BJ (cell line): ENCODE measurements around the gene ARHGAP26. TPM values are rescaled to one million over a fixed set of nuclear protein-coding genes. Genes with fewer than 3 reads are reported as not detected.

Source experiments
- CTCF ChIA-PET: fragments of 350-600 bp; formaldehyde crosslinking; extraction: SDS; loops from one replicate; lab custom pipeline; 2021; ENCODE audit warnings: antibody characterized with exemption, inconsistent platforms; lab: Yijun Ruan, JAX
- POLR2A ChIA-PET: fragments of 300-600 bp; sonication (Branson Sonifier 250); formaldehyde crosslinking; extraction: SDS; loops from one replicate; lab custom pipeline; 2021; ENCODE audit warnings: antibody characterized with exemption; lab: Charles Lee
- DNase-seq: peaks from one replicate; pipeline ENCODE4 v3.0.0-alpha.2; 2011; ENCODE audit warnings: low read depth
- H3K27me3 ChIP-seq: 2 replicates; pipeline ENCODE4 v1.6.0; 2011; ENCODE audit warnings: low read length; ENCODE audit not compliant: control insufficient read depth, insufficient read depth
- H3K36me3 ChIP-seq: 2 replicates; pipeline ENCODE4 v1.5.1; 2011; ENCODE audit warnings: low read length; ENCODE audit not compliant: control insufficient read depth, insufficient read depth
- H3K4me3 ChIP-seq: 2 replicates; pipeline ENCODE4 v1.5.1; 2011; ENCODE audit warnings: low read depth, mild to moderate bottlenecking, control low read depth, low read length
- polyA plus RNA-seq: library from polyadenylated mRNA; depleted of rRNA; stranded (reverse); fragments of >200 nt; gene quantifications from 2 replicates; pipeline ENCODE4 v1.2.3, GENCODE V29; 2011
- TF ChIP-seq, protein P1 (sequence below): IDR thresholded peaks from 2 replicates; pipeline ENCODE4 v1.5.1; 2011; ENCODE audit warnings: low read depth, mild to moderate bottlenecking, control low read depth, inconsistent platforms, low read length, moderate library complexity; ENCODE audit not compliant: insufficient read depth

Gene ARHGAP26
- polyA plus RNA-seq, 1 experiment: 4.8 TPM

DNA sequence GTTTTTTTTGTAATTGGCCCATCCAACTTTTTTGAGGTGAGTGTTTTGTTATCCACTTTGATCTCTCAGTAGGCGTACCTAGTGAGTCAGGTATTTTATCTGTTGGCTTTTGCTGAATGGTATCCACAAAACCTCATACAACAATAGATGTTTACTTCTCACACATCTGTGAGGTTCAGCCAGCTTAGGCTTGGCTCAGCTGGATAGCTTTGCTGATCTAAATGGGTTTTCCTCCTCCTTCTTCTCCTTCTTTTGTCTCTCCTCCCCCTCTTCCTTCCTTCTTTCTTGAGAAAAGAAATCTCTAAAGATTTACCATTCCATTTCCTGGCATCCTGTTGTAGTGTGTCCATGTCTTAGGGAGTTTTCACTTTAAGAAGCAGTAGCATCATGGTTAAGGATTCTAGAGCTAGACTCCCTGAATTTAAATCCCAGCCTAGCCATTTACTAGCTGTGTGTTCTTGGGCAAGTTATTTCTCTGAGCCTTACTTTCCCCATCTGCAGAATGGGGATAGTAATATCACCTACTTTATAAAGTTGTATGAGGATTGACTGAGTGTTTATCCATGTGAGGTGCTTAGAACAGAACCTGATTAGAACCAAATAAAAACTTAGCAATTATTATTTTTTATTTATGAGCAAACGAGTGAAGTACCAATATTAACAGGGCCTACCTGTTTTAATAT is 126.3 kb downstream of the ARHGAP26 start:
- CTCF ChIA-PET: interaction anchor here (0.6 to 2.7 kb wide), 5 partner anchors 8 to 835 kb away, joined by 3 to 16 read pairs (median 4); no protein-coding TSS in a partner anchor
- Histone ChIP-seq H3K36me3 (0 out of 2 replicates have a peak, but pooled peaks cover 1% of the 10 kb centered on the region), H3K4me3 (no peak overlapping the region), H3K27me3 (no peaks in the 10 kb centered on the region; the same call in 1 of the 2 replicates)
- POLR2A ChIA-PET: no interaction called here
- no peak for DNase-seq
- TF ChIP-seq, protein P1, sequence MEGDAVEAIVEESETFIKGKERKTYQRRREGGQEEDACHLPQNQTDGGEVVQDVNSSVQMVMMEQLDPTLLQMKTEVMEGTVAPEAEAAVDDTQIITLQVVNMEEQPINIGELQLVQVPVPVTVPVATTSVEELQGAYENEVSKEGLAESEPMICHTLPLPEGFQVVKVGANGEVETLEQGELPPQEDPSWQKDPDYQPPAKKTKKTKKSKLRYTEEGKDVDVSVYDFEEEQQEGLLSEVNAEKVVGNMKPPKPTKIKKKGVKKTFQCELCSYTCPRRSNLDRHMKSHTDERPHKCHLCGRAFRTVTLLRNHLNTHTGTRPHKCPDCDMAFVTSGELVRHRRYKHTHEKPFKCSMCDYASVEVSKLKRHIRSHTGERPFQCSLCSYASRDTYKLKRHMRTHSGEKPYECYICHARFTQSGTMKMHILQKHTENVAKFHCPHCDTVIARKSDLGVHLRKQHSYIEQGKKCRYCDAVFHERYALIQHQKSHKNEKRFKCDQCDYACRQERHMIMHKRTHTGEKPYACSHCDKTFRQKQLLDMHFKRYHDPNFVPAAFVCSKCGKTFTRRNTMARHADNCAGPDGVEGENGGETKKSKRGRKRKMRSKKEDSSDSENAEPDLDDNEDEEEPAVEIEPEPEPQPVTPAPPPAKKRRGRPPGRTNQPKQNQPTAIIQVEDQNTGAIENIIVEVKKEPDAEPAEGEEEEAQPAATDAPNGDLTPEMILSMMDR: no peak

DNA sequence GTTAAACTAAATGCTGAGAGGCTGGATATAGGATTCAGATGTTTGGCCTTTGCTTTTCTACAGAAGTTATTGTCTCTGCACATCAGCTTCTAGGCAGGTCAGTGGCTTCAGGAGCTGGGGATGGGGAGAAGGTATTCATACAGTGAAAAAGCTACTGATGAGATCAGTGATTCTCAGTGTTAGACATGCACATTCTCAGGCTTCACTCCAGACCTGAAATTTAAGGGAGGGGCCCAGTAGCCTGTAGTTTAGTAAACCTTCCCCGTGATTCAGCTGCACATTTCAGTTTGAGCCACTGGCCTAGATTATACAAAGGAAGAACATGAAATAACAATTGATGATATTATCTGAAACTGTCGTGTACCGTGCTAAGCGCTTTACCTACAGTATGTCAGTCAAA is 127.2 kb downstream of the ARHGAP26 start:
- CTCF ChIA-PET: interaction anchor here (1.4 to 2.7 kb wide), 3 partner anchors 9 to 184 kb away, joined by 4 to 16 read pairs (median 9); no protein-coding TSS in a partner anchor
- no peak overlapping the region for H3K4me3 ChIP-seq
- 0 out of 2 replicates have a peak, but pooled peaks cover 1% of the 10 kb centered on the region for H3K36me3 ChIP-seq
- DNase-seq: no peak
- POLR2A ChIA-PET: no interaction called here
- H3K27me3 ChIP-seq: no peaks in the 10 kb centered on the region; the same call in 1 of the 2 replicates
- TF ChIP-seq, protein P1: no peak

DNA sequence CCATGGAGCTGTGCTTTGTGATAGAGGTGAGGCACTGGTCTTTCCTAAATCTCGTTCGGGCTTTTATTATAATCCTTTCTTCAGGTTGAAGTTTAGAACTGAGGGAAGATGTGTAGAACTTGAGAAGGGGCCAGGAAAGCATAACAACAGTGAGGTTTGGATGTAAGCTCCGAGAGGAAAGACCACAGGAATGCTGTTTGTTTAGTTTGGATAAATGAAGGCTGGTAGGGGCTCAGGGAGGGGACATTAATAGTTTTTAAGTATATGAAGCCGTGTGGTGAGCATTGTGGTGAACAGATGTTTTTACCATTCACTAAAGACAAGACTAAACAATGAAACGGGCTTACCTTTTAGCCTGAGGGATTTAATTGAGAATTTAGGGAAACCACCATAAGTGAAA is 130.8 kb downstream of the ARHGAP26 start:
- DNase-seq: peak; percentile 87
- TF ChIP-seq, protein P1: no peak
- H3K27me3 ChIP-seq: no peaks in the 10 kb centered on the region; the same call in 1 of the 2 replicates
- no peak overlapping the region for H3K4me3 ChIP-seq
- POLR2A ChIA-PET: no interaction called here
- CTCF ChIA-PET: interaction anchor here (0.8 to 1.3 kb wide), 3 partner anchors 10 to 1067 kb away, joined by 3 to 5 read pairs (median 3); no protein-coding TSS in a partner anchor
- 0 out of 2 replicates have a peak, but pooled peaks cover 2% of the 10 kb centered on the region for H3K36me3 ChIP-seq

DNA sequence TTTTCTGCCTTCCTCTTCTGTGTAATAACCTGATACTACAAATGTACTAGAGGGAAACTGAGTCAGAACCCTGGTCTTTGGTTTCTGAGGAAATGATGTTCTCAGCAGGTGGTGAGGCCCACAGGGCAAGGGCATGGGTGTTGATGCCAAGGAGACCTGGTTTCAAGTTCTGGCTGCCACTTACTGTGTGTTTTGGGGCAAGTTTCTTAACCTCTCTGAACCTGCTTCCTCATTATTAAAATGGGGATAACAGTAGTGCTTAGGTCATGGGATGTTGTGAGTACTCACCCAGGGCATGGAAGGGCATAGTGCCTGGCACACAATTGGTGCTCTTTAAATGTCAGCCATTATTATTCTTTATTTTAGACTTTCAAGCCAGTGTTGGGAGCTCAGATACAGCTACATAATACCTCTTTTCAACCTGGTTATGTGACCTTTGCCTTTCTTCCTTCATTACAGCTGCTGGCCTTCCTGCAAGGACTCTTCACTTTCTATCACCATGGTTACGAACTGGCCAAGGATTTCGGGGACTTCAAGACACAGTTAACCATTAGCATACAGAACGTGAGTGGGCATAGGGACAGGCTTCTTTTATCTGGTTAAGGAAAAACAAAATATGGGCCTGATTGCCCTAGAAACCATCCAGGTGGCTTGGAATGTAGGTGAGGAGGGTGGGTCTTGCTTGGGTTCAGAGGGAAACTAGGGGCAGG is 131.5 kb downstream of the ARHGAP26 start:
- CTCF ChIA-PET: interaction anchor here (1.0 to 1.5 kb wide), 3 partner anchors 10 to 1067 kb away, joined by 3 read pairs; no protein-coding TSS in a partner anchor
- Histone ChIP-seq H3K36me3 (0 out of 2 replicates have a peak, but pooled peaks cover 2% of the 10 kb centered on the region), H3K27me3 (no peaks in the 10 kb centered on the region; the same call in 1 of the 2 replicates), H3K4me3 (no peak overlapping the region)
- no peak for DNase-seq
- POLR2A ChIA-PET: no interaction called here
- TF ChIP-seq, protein P1: no peak
